Stimulated activated CD4-positive, alpha-beta T cell treated with anti-CD3 and anti-CD28 coated beads, Interleukin-12 subunit alpha, Interleukin-12 subunit beta, amount 100 ng/mL, for 48 hours (primary cell): ENCODE results near the gene SPATA46.

Experiments used
- DNase-seq, 3 donors: peaks; one replicate each; pipeline ENCODE4 v3.0.0-alpha.2; 2020; ENCODE audit warnings: low read depth in 2 of 3, low spot score in 1 of 3

Gene SPATA46

DNA sequence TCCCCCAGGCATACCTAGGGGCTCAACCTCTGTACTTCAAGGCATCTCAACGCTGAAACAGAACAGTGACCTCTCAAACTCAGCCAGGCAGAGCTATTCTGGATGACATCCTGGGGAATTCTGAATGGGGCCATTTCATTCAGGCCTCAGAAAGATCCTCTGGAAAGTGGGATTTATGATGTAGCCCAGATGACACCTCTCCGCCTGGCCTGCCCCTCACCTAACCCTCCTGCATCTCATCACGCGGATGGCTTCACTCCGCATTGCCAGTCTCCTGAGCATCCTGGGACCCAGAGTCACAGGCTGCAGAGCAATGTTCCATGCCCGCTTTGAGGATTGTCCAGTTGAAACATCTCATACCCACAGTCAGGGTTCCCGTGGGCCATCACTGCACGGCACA, 1.2 kb downstream of the SPATA46 start:
- DNase-seq = no peak

DNA sequence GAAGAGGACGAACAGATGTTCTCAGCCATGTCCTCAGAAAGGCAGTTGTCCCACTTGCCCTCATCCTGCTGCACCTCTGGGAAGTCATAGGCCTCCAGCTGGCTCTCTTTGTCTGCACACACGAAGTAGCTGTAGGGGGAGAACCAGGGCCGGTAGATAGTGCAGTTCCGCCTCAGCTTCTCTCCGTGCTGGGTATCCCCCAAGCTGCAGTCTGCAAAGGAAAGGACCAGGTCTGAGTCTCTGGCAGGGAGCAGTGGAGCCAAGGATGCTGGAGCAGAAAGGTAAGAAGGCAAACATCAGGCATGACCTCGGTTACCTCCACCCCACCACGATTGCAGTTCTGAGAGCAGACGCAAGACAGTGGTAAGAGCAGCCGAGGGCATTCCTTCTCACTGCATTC, 2.2 kb downstream of the SPATA46 start:
- no peak for DNase-seq

DNA sequence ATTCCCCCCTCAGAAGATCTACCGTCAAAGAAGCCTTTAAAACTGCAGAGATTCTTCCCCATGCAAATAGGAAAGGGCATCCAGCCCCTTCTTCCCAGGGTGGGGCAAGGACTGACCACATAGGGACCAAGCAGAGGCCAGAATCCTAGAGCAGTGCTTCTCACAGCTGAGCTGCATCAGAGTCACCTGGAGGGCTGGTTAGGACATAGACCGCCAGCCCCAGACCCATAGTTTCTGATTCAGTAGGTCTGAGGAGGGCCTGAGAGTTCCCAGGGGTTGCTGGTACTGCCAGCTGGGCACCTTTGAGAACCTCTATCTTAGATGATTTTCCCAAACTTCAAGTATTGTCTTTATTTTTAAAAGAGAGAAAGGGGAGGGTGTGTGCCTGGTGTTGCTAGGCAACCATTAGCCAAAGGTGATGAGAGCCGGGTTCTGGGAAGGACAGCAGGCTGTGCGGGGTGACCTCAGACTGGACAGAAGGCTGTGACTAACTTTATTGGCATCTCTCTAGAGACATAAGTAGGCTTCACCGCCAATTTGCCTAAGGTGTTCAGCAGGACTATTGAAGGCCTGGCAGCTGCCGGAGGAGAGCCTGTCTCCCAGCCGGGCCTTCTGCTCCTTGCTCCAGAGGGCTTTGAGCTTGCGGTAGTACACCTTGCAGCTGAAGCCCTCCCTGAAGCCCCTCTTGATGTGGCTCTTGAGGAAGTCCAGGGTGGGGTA, 3.0 kb downstream of the SPATA46 start:
- no peak for DNase-seq

DNA sequence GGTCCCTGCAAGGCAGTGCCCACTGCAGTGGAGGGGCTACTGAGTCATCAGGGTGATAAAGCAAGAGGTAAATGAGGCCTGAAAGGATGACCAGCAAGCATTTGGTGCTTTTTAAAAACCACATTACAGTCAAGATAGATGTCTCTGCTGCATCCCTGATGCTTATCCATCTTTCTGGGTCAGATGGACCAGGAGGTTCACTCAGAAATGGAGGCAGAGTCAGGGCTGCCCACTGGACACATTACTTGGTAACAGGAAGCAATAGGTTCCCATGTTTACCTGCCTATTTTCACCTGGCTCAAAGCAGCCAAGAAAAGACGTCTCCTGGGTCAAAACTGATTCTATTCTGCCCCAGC, 3.6 kb downstream of the SPATA46 start:
- DNase-seq = no peak

DNA sequence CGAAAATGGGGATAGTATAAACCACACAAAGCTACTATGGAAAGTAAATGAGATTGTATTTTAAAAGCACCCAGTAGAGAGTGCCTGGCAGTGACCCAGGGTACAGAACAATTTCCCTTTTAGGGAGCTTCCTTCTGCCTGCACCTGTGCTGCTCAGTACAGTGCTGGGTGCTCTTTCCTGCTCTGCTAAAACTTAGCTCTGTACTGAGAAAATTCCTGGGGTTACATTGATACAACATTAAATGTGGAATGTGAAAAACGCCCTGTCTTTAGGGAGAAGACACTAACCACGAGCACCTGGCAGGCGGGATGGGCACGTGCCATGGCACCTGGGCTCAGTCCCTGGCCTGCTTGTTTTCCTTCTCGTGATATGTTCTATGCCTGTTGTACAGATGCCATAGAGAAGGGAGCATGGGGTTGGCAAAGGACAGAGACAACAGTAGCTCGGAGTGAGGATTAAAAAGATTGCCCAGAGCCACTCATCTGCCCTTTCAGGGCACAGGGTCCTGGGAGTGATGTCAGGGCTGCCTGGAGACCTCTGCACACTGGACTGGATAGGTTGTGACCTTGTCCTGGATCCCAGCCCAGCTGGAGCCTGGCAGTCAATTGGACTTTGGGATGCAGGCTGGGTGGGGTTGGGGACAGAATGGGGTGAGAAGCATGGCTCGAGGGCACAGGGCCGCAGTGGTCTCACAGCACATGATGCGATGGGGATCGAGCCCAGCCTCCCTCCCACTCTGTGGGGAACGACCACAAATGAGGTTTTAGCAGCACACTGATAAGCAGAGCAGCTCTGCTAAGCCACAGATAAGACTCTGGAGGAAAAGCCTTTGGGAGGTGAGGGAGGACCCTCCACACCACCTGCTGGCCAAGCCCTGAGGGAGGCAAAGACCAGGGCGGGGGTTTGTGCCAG, 4.2 kb downstream of the SPATA46 start:
- DNase-seq = no peak

DNA sequence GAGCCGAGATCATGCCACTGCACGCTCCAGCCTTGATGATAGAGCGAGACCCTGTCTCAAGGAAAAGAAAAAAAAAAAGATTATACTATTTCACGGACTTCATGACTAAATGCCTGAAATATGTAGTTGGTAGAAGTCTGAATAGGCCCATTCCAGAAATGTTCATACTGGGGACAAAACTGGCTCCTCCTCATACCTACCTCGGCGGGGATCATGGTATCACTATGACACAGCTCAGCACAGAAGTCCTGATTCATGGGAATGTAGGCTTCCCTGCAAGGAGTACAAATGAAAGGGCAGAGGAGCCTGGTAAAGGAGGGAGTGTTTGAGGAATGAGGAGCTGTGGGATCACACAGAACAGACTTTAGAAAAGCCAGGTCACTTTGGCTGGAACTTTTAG, 5.0 kb downstream of the SPATA46 start:
- no peak for DNase-seq

DNA sequence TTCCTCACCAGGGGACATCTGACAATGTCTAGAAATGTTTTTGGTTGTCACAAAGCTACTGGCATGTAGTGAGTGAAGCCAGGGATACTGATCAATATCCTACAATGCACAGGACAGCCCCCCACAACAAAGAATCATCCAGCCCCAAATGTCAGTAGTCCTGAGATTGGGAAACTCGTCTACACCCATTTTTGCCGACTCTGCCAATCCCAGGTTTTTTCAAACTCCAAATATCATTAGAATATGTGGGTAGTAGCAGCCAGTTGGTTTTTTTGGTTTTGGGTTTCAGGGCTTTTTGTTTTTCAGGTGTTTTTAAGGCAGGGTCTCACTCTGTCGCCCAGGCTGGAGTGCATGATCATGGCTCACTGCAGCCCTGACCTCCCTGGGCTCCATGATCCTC, 5.9 kb downstream of the SPATA46 start:
- DNase-seq = no peak

DNA sequence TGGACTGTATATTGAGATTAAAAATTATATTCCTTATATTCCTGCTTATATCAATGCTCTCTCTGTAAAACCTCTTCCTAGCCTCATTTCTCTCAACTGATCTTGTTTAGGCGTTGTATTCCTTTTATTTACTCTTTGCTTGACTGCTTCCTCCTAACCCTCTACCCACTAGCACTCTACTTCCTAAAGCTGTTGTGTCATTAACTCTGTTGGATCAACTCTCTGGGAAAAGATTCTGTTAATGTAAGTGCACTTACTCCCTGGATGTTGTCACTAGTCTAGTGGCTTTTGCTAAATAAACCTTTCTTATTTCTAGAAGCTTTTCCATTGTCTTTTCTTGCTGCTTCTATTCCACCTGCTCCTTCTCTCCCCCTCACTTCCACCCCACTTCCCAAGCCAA, 6.5 kb downstream of the SPATA46 start:
- DNase-seq = no peak

DNA sequence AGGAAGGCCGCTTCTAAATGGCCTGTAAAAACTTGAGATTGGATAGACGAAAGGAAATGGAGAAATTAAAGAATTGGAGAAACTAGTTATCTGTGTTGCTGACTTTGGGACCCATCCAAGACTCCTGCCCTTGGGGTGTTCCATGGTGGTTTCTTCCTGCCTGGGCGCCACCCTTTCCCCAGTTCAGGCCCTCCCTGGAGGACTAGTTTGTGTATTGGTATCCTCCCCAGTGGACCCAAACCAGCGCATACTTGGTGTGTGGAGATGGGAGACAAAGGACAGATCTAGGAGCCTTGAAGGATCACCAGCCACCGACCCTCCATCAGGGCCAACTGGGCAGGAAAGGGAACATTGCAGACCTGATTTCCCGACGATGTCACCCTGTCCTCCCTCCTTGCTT, 7.1 kb downstream of the SPATA46 start:
- no peak for DNase-seq

DNA sequence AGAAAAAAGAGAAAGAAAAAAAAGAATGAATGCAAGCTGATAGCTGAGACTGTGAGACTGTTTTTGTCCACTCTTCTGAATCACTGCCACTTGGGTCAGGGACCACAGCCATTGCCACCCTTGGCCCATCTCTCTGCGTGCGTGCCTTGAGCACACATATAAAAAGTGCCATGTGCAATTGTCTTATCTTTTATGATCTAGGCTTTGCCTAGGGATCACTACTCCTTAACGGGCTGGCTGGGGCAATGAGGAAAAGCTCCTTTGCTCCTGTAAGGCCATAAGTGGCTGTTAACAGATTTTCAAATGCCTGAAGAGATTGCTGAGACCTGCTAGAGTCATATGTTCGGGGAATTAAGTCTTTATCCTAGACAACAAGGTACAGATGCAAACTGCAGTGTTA, 8.2 kb downstream of the SPATA46 start:
- DNase-seq = no peak

DNA sequence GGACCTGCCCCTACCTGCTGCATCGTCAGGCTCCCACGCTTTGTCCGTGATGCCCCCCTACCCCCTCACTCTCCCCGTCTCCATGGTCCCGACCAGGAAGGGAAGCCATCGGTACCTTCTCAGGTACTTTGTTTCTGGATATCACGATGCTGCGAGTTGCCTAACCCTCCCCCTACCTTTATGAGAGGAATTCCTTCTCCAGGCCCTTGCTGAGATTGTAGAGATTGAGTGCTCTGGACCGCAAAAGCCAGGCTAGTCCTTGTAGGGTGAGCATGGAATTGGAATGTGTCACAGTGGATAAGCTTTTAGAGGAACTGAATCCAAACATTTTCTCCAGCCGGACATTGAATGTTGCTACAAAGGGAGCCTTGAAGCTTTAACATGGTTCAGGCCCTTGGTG, 8.9 kb downstream of the SPATA46 start:
- no peak for DNase-seq

DNA sequence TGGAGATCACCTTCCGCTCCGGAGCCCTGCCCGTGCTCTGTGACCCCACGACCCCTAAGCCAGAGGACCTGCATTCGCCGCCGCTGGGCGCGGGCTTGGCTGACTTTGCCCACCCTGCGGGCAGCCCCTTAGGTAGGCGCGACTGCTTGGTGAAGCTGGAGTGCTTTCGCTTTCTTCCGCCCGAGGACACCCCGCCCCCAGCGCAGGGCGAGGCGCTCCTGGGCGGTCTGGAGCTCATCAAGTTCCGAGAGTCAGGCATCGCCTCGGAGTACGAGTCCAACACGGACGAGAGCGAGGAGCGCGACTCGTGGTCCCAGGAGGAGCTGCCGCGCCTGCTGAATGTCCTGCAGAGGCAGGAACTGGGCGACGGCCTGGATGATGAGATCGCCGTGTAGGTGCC, 9.6 kb downstream of the SPATA46 start:
- DNase-seq = no peak

DNA sequence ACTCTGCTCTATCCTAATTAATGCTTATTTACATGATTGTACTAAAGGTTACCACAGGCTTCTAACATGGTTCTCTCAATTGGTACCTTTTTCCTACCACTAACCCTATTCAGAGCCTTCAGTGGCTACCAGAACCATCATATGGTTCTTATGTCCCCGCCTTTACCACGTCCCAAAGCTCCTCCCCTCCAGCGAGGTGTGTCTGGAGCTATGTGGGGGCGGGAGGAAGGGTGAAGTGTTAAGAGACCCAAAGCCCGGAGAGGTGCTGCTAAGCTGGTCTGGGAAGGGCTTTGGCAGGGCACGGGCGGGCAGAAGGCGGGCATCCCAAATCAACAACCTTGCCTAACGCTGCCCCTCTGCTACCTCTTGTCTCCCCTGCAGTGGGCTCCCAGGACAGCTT, 10.0 kb downstream of the SPATA46 start:
- DNase-seq = no peak

DNA sequence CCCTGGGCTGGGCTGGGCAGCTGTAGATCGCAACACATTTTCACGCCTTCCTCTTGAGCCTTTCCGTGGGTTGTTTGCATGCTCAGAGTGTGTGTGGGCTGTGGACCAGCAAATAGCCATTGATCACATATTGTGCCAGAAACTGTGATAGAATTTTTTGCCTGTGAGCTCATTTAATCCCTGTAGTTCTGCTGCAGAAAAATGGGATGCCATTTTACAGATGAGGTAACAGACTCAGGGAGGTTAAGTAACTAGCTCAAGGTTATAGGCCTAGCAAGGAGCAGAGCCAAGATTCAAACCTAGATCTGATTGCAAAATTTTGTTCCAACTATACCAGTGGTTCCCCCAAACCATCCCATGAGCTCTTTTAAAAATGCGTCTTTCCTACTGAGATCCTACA, 10.5 kb downstream of the SPATA46 start:
- no peak for DNase-seq

DNA sequence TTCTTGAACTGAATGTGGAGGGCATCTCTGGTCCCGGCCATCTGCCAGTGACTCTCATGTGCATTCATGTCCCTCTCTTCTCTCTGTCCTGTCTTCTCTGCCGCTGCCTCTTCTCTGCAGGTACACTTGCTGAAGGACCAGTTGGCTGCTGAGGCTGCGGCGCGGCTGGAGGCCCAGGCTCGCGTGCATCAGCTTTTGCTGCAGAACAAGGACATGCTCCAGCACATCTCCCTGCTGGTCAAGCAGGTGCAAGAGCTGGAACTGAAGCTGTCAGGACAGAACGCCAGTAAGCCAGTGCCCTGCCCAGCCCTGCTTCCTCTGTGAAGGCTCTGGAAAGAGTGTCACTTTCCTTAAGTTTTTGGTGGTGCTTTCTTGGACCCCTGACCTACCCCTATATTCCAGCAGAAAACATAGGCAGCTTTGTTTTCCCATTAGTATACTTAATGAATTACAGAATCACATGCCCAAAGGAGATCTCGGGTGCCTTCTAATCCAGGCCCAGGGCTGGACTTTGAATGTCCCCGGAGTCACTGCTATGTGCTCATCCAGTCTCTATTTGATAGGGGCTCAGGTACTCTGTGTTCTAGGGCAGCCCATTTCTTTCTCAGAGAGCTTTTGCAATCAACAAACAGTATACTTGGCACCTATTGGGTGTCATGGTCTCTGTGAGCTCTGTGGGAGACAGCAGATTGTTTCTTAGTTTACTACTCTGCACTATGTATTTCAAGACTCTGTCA, 11.2 kb downstream of the SPATA46 start:
- no peak for DNase-seq

DNA sequence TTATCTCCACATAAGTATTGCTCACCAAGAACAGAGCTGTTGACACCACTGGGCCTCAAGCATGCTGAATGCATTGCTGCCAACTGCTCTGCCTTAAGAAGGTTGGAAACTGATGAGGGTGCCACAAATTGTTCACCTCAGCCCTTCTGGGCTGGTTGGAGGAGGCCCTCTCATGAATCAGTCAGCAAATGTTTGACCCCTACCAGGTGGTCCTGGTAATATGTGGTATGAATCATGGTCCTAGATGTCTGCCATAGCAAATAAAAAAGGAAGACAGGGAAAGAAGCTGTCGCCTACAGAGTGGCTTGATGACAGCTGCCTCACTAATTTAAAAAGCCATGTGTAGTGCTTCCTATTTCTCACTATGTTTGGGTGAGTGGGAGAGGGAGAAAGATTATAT, 12.2 kb downstream of the SPATA46 start:
- no peak for DNase-seq

DNA sequence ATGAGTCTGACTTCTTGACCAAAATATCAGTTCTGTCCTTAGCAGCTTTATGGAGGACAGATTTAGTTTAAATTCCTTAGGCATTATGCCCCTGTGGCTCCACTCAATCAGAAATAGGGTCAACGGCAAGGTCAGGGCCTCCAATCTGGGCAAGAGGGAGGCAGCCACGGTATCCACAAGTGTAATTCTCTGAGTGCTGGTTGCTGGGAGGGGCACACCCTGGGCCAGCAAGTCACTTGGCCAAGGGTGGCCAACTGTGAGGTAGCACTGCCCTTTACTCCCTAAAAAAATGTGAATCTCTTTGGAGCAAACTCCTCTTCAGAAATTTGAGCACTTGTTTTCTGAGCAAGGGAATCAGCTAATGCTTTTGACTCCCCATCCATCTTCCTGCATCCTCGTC, 12.8 kb downstream of the SPATA46 start:
- no peak for DNase-seq

DNA sequence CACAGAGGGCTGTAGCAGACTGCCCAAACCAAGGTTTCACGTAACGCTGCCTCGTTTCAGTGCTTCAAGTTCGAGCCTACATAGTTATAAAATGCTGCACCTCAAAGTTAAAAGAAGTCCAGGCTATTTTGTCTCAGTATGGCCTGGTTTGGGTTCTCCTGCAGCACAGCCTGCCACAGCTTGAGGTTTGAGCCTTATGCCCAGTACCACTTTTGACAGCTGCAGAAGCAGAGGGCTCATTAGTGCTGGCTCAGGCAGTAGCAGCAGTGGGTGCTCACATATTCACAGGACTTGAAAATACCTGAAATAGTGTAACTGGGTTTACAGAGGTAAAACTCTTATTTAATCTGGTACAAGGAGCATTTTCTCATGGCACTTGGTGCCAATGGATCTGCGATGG, 15.3 kb downstream of the SPATA46 start:
- DNase-seq = no peak

DNA sequence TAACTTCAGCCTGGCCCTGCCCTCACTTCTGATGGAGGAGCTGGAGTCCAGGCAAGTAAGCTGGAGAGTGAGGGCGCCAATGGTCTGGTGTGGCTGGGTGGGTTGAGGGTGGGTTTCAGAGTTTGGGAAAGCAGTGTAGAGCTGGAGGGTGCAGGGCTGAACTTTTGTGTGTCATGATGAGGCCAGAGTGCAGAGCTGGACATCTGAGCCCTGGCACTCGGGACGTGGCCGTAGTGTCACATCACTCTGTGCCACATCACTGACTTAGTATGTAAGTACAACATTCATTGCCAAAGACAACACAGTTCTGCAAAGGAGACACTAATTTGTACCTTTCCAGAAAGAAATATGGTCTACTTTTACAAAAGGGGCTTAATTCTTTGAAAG, 15.8 kb downstream of the SPATA46 start:
- no peak for DNase-seq

DNA sequence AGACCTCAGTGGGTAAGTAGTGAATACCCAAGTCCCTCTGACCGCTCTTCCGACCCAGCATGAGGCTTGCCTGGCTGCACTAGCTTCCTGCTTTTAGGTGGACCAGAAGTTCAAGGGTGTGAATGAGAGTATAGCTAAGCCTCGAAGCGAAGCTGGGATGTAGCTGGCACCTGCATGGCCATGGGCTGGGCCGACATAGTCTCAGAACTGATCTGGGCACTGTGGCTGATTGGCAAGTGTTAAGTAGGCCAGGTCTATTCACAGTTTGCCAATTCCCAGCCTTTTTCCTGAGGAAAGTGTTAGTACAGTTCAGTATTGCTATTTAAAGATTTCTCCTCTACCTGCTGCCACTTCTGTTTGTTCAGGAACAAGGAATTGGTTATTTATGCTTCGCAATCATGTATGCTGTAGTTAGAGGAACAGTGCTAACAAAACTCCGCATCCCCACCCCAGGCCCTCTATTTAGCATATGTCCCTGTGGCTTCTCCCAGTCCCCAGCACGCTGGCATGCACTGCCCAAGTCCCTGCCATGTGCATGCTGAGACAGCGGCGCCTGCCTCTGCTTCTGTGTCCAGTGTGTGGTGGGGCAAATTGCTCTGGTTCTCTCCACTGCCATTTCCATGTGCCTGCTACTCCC, 16.3 kb downstream of the SPATA46 start:
- DNase-seq = no peak

DNA sequence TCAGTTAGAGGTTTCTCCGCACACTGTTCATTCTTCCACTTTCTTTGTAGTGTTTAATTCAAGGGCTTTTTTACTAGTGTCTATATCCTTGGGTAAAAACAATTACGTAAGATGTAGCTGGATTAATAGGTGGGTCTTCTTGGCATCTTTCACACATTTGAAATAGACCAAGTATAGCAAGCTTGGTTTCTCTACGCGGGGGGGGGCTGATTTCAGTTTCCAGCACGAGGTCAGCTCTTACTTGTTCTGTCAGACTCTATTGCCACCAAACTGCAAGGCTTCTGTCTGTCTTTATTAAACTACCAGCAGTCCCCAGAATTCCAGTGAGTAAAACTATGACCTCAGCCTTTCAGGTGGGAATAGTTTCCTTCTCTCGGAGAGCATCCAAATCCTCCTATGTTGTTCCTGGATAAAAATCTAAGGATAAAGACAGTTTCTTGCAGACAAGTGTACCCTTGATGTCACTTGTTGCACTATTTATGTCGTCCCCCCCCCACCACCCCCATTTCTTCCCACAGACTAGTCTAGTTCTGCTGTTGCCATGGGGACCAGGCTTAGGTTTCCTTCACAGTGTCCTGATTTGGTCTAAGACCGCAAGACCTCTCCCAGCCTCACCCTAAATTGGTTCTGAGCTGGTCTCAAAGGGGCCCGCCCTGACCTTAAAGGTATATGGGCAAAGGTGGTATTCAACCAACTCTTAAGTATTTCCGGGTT, 17.0 kb downstream of the SPATA46 start:
- no peak for DNase-seq
